ENCODE results near the gene TMEM132C.

GRCh38 chr12:128729628-128730121 lies 462.7 kb downstream of the TMEM132C start:
- TF ChIP-seq CTCF (conservative IDR thresholded peaks at IDR 0.05; ENCODE audit: low read depth, low read length) = no peak
- TF ChIP-seq ELK1 (IDR thresholded peaks at IDR 0.05; ENCODE audit: borderline replicate concordance, low read depth, low read length) = no peak
- no peak for TF ChIP-seq POLR2A (IDR thresholded peaks at IDR 0.05; ENCODE audit: low read depth, low read length)
- TF ChIP-seq USF2 (IDR thresholded peaks at IDR 0.05; ENCODE audit: low read depth, low read length) = no peak
- TF ChIP-seq RAD21 (IDR thresholded peaks at IDR 0.05; ENCODE audit: low read length) = no peak
- TF ChIP-seq RFX5 (IDR thresholded peaks at IDR 0.05; ENCODE audit: low read depth, low read length) = no peak
- no peak for TF ChIP-seq SMC3 (IDR thresholded peaks at IDR 0.05; ENCODE audit: low read depth, low read length)
- TF ChIP-seq RCOR1 (IDR thresholded peaks at IDR 0.05; ENCODE audit: insufficient replicate concordance, low read length) = no peak
- no peak for TF ChIP-seq MAFK (IDR thresholded peaks at IDR 0.05; ENCODE audit: low read depth, low read length)
- TF ChIP-seq FOS (IDR thresholded peaks at IDR 0.05; ENCODE audit: low read depth, low read length) = no peak
- no peak for TF ChIP-seq CEBPB (IDR thresholded peaks at IDR 0.05; ENCODE audit: low read depth, low read length)
- no peak for TF ChIP-seq MAZ (IDR thresholded peaks at IDR 0.05; ENCODE audit: borderline replicate concordance, low read depth, low read length)
- TF ChIP-seq BHLHE40 (IDR thresholded peaks at IDR 0.05; ENCODE audit: low read depth, low read length) = no peak
- TF ChIP-seq MXI1 (IDR thresholded peaks at IDR 0.05; ENCODE audit: borderline replicate concordance, low read depth, low read length) = no peak

All from IMR-90 (cell line).